ENCODE measurements around the gene FREY1. TPM values are rescaled to one million over a fixed set of nuclear protein-coding genes. Genes with fewer than 3 reads are reported as not detected.
A peak's percentile ranks its signal among the peaks of the same experiment; 100 is the strongest.

Gene FREY1
- total and polyA plus RNA-seq, 2 of the 13 experiments (the other 11 are each of a cell fraction or from before 2014, with no cell fraction given) = 0.44 to 0.73 TPM

GRCh38 chr11:45897556-45897955 is 9.5 kb downstream of the FREY1 start:
- Histone ChIP-seq H3K79me2 (ENCODE audit: insufficient read depth, low read length) (no peaks in the 10 kb centered on the region), H3K9me3 (ENCODE audit: low read length) (no peaks in the 10 kb centered on the region), H3K36me3 (replicated peaks in 1 of 2; ENCODE audit: control insufficient read depth in 1 of 2, insufficient read depth in 2 of 2, low read length in 2 of 2) (no peaks in the 10 kb centered on the region), H2AFZ (ENCODE audit: low read length) (no peak overlapping the region), H3K4me2 (ENCODE audit: low read depth, low read length) (no peak overlapping the region), H3K9ac (ENCODE audit: insufficient read depth, low read depth, low read length) (no peak overlapping the region), H4K20me1 (ENCODE audit: insufficient read depth, low read length) (no peaks in the 10 kb centered on the region), H3K27ac (ENCODE audit: extremely low read length, insufficient read depth, low read length) (no peak overlapping the region), H3K4me1 (ENCODE audit: insufficient read depth, low read length) (peaks cover 55% of the 10 kb centered on the region), H3K27me3 (ENCODE audit: control insufficient read depth in 1 of 2, insufficient read depth in 2 of 2, low read length in 2 of 2) (peaks cover 0 to 21% of the 10 kb centered on the region in 2 experiments; a peak in 1 of 5 replicates), H3K4me3 (replicated peaks in 1 of 3; ENCODE audit: insufficient read depth in 1 of 3, low read depth in 2 of 3, low read length in 3 of 3) (no peak overlapping the region)
- ChIA-PET CTCF (ENCODE audit: low intra/inter-chr PET ratio, low total read pairs) (no interaction called here), POLR2A (interaction anchor here (0.8 to 1.9 kb wide), 2 partner anchors 24 to 51 kb away, joined by 3 to 5 read pairs; partner anchors contain the start of gene CRY2)
- no peak for DNase-seq (ENCODE audit: low spot score)
- FAIRE-seq = no peak
- WGBS (ENCODE audit: low lambda C conversion rate) = 0% methylated on average over 1 of the region's 6 CpGs
- in situ Hi-C loops (cut with HindIII; ENCODE audit: extremely low pct_ligation_motif_present, low pct_unique_long_range_greater_than_20kb) (no loop called here), intact Hi-C loops (cut with micrococcal nuclease; ENCODE audit: unreplicated experiment) (no loop called here)
- TF ChIP-seq SIN3A (IDR thresholded peaks at IDR 0.05; ENCODE audit: borderline replicate concordance, low read depth, low read length) (no peak), ZNF263 (CRISPR knock-in tag; IDR thresholded peaks at IDR 0.05) (peak; percentile 48; the same call in 1 of the 2 replicates)
- BruUV-seq (replicated peaks) = no TSS peak
- peak; percentile 18 for ATAC-seq

- Histone ChIP-seq H3K4me3 (replicated peaks in 1 of 3; ENCODE audit: insufficient read depth in 1 of 3, low read depth in 2 of 3, low read length in 3 of 3) (no peak overlapping the region), H3K27me3 (ENCODE audit: control insufficient read depth in 1 of 2, insufficient read depth in 2 of 2, low read length in 2 of 2) (peaks cover 0 to 21% of the 10 kb centered on the region in 2 experiments; a peak in 1 of 5 replicates), H3K4me1 (ENCODE audit: insufficient read depth, low read length) (peaks cover 49% of the 10 kb centered on the region), H3K9ac (ENCODE audit: insufficient read depth, low read depth, low read length) (no peak overlapping the region), H3K36me3 (replicated peaks in 1 of 2; ENCODE audit: control insufficient read depth in 1 of 2, insufficient read depth in 2 of 2, low read length in 2 of 2) (no peaks in the 10 kb centered on the region), H3K27ac (ENCODE audit: extremely low read length, insufficient read depth, low read length) (no peak overlapping the region), H3K9me3 (ENCODE audit: low read length) (no peaks in the 10 kb centered on the region), H3K4me2 (ENCODE audit: low read depth, low read length) (no peak overlapping the region), H2AFZ (ENCODE audit: low read length) (no peak overlapping the region), H3K79me2 (ENCODE audit: insufficient read depth, low read length) (no peaks in the 10 kb centered on the region), H4K20me1 (ENCODE audit: insufficient read depth, low read length) (no peaks in the 10 kb centered on the region)
- in situ Hi-C loops (cut with HindIII; ENCODE audit: extremely low pct_ligation_motif_present, low pct_unique_long_range_greater_than_20kb) = no loop called here
- DNase-seq (ENCODE audit: low spot score) = no peak
- FAIRE-seq = no peak
- no TSS peak for BruUV-seq (replicated peaks)
- WGBS (ENCODE audit: low lambda C conversion rate) = 36% methylated on average over 8 of the region's 19 CpGs
- ChIA-PET POLR2A (interaction anchor here (1.3 to 1.9 kb wide), 2 partner anchors 22 to 50 kb away, joined by 3 to 5 read pairs; partner anchors contain the start of gene CRY2), CTCF (ENCODE audit: low intra/inter-chr PET ratio, low total read pairs) (no interaction called here)
- ATAC-seq = peak; percentile 49
- intact Hi-C loops (cut with micrococcal nuclease; ENCODE audit: unreplicated experiment) = loop anchor here (1.0 kb wide), 1 partner anchor 33 kb away; no protein-coding TSS in a partner anchor
- TF ChIP-seq, protein P1, sequence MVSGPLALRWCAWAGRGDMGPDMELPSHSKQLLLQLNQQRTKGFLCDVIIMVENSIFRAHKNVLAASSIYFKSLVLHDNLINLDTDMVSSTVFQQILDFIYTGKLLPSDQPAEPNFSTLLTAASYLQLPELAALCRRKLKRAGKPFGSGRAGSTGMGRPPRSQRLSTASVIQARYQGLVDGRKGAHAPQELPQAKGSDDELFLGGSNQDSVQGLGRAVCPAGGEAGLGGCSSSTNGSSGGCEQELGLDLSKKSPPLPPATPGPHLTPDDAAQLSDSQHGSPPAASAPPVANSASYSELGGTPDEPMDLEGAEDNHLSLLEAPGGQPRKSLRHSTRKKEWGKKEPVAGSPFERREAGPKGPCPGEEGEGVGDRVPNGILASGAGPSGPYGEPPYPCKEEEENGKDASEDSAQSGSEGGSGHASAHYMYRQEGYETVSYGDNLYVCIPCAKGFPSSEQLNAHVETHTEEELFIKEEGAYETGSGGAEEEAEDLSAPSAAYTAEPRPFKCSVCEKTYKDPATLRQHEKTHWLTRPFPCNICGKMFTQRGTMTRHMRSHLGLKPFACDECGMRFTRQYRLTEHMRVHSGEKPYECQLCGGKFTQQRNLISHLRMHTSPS (CRISPR knock-in tag; IDR thresholded peaks at IDR 0.05; ENCODE audit: low read depth) = no peak
- TF ChIP-seq ZNF687 (CRISPR knock-in tag; IDR thresholded peaks at IDR 0.05) (peak; percentile 11; the same call in 1 of the 2 replicates), ZKSCAN5 (CRISPR knock-in tag; IDR thresholded peaks at IDR 0.05) (no peak), ZFP91 (CRISPR knock-in tag; IDR thresholded peaks at IDR 0.05; ENCODE audit: borderline replicate concordance) (peak; percentile 41; the same call in 1 of the 2 replicates)
These were observed 10.6 kb downstream of the FREY1 start for GRCh38 chr11:45896422-45896984.
